ENCODE measurements around the gene ELAPOR1. TPM values are rescaled to one million over a fixed set of nuclear protein-coding genes. Genes with fewer than 3 reads are reported as not detected.
"Not testable (repeated sequence)": the region's sequence is repeated elsewhere in the genome, so short reads cannot be mapped to it uniquely, and the experiment has no call there.

ELAPOR1 gene
- total RNA-seq, 2 experiments from 2014 or later: 1.9 to 2.8 TPM

GRCh38 chr1:109140392-109140791 is 26.5 kb downstream of the ELAPOR1 start:
- Mint-ChIP-seq H3K27ac (no peak overlapping the region), H3K27me3 (ENCODE audit: low read depth) (peaks cover 4% of the 10 kb centered on the region), H3K4me3 (no peak overlapping the region), H3K4me1 (ENCODE audit: low read depth) (no peaks in the 10 kb centered on the region), H3K36me3 (ENCODE audit: low read depth) (no peaks in the 10 kb centered on the region), H3K9me3 (ENCODE audit: insufficient read depth) (no peaks in the 10 kb centered on the region)
- DNase-seq (no peak), ATAC-seq (no peak)
- ChIA-PET POLR2A (interaction anchor here (0.6 kb wide), 1 partner anchor 302 kb away, joined by 3 read pairs; no protein-coding TSS in a partner anchor), CTCF (interaction anchor here (2.1 kb wide), 1 partner anchor 27 kb away, joined by 6 read pairs; a partner anchor contains a TSS)

DNA sequence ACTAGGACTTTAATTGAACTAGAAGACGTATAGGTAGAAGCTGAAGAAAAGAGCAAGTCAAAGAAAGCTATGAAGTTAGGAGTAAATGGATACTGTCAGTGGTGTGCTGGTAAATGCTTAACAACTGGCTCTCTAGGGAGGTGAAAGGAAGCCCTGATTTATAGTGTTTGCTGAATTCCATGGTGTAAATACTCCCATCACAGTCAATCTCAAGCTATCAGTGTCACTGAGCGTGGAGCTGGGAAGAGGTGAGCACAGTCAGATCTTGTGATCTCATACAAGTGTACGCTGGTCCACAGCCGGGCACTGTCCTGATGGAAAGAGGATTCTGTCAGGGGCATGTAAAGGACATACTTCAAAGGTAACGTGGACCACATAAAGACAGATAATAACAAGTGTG is 28.3 kb downstream of the ELAPOR1 start:
- no peak overlapping the region for H3K4me3 Mint-ChIP-seq
- peaks cover 4% of the 10 kb centered on the region for H3K27me3 Mint-ChIP-seq (ENCODE audit: low read depth)
- no peak overlapping the region for H3K27ac Mint-ChIP-seq
- ATAC-seq: no peak
- no peaks in the 10 kb centered on the region for H3K36me3 Mint-ChIP-seq (ENCODE audit: low read depth)
- no peaks in the 10 kb centered on the region for H3K9me3 Mint-ChIP-seq (ENCODE audit: insufficient read depth)
- DNase-seq: no peak
- ChIA-PET POLR2A (no interaction called here), CTCF (no interaction called here)
- no peaks in the 10 kb centered on the region for H3K4me1 Mint-ChIP-seq (ENCODE audit: low read depth)

DNA sequence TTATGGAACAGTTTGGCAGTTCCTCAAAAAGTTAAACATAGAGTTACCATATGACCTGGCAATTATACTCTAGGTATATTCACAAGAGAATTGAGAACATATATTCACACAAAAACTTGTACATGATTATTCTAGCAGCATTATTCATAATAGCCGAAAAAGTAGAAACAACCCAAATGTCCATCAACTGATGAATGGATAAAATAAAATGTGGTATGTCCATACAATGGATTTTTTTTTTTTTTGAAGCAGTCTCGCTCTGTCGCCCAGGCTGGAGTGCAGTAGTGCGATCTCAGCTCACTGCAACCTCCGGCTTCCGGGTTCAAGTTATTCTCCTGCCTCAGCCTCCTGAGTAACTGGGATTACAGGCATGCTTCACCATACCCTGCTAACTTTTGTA is 28.8 kb downstream of the ELAPOR1 start:
- H3K9me3 Mint-ChIP-seq (ENCODE audit: insufficient read depth); H3K36me3 Mint-ChIP-seq (ENCODE audit: low read depth); CTCF ChIA-PET; H3K27me3 Mint-ChIP-seq (ENCODE audit: low read depth); H3K27ac Mint-ChIP-seq; ATAC-seq; H3K4me1 Mint-ChIP-seq (ENCODE audit: low read depth); POLR2A ChIA-PET; DNase-seq; H3K4me3 Mint-ChIP-seq: not testable (repeated sequence)

DNA sequence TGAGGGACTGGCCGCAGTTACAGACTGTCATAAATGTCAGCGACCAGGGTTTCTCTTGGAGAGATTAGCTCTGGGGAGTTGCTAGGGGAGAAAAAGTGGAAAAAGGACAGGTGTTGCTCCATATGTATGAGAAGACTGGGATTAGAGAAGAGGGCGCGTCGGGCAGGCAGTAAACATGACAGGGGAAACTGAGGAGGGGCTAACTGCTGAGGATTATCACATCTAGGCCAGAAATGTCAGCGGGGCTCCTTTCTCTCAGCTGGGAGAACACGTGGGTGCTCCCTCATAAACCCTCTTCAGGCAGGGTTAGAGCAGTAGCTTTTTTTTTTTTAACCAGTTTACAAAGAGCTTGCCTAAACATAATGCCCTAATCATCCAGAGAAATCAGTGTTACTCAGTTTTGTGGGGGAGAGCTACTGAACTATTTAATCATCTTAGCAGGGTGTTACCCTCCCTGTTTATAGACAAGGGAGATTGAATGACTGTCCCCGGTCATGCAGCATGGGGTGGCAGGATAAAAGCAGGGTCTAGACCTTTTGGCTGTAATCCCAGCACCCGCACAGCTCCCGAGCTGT is 35.2 kb downstream of the ELAPOR1 start:
- Mint-ChIP-seq H3K4me1 (ENCODE audit: low read depth) (no peaks in the 10 kb centered on the region), H3K27me3 (ENCODE audit: low read depth) (no peaks in the 10 kb centered on the region), H3K9me3 (ENCODE audit: insufficient read depth) (no peaks in the 10 kb centered on the region), H3K27ac (no peak overlapping the region), H3K36me3 (ENCODE audit: low read depth) (no peaks in the 10 kb centered on the region), H3K4me3 (no peak overlapping the region)
- DNase-seq (no peak), ATAC-seq (no peak)
- ChIA-PET CTCF (no interaction called here), POLR2A (no interaction called here)

DNA sequence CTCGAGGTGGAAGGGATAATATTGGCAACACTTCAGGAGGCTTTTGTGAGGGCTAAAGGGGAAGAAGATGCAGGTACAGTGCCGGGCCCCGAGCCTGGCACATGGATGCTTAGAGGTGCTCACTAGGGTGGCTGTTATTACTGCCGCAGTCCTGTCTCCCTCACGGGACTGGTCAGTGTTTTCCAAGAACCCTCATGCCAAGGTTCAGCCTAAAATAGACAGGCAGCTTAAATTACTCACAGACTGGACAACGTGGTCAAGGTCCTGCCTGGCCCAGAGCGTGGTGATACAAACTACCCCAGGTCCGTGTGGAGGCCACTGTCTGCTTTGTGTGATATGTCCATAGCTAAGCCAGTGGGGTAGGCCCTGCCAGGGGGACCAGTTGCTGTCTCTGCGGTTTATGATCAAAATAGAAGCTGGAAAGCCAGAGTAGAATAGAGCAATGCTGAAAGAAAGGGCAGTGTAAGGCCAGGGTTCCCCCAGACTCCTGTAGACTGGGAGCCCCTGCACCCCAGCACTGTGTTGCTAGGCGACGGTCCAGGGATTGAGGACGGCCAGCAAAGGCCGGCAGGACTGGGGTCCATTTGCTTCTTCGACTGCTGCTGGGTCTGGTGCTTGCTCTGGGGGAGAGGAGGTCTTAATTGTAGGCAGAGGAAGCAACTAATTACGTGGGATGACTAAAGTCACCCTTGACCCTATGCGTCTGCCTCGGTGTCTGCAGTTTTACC is 36.1 kb downstream of the ELAPOR1 start:
- Mint-ChIP-seq H3K4me1 (ENCODE audit: low read depth) (no peaks in the 10 kb centered on the region), H3K9me3 (ENCODE audit: insufficient read depth) (no peaks in the 10 kb centered on the region), H3K36me3 (ENCODE audit: low read depth) (no peaks in the 10 kb centered on the region), H3K4me3 (no peak overlapping the region), H3K27ac (no peak overlapping the region), H3K27me3 (ENCODE audit: low read depth) (no peaks in the 10 kb centered on the region)
- ChIA-PET CTCF (no interaction called here), POLR2A (no interaction called here)
- no peak for DNase-seq
- no peak for ATAC-seq

DNA sequence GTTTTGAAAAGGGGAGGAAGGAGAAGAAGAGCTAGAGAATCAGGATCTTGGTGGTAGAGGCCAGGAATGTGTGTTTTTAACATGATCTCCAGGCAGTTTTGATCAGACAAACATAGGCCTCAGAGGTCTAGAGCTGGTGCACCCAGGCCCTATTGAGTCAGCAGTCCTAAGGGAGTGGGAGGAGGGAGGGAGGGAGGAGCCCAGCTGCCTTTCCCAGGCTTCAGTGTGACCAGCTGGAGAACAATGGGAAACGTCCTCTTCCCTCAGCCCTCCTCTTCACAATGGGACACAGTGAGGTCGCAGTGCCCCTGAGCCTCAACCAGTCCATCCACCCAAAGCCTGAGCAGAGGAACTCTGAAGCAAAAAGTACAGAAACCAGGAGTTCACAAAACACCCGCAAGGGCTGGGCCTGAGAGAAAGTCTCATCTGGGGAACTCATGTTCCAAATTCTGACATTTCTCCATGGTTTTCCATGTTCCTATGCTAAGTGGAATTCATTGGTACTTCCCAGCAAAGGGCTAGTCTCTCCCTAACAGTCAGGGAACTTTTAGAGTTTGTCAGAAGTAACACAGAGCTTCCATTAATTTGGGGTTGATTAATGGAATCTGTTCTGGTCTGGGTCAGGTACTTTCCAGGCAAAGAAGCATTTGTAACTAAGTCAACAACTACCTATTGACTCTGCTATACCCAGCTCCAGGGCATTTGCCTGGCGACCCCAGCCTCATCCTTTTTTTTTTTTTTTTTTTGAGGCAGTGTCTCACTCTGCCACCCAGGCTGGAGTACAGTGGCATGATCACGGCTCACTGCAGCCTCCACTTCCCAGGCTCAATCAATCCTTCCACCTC is 37.5 kb downstream of the ELAPOR1 start:
- CTCF ChIA-PET: interaction anchor here (1.5 kb wide), 1 partner anchor 43 kb away, joined by 4 read pairs; no protein-coding TSS in a partner anchor
- H3K9me3 Mint-ChIP-seq (ENCODE audit: insufficient read depth): no peaks in the 10 kb centered on the region
- POLR2A ChIA-PET: interaction anchor here (0.5 kb wide), 2 partner anchors 23 to 1648 kb away, joined by 3 read pairs; no protein-coding TSS in a partner anchor
- ATAC-seq (no peak), DNase-seq (no peak)
- no peaks in the 10 kb centered on the region for H3K27me3 Mint-ChIP-seq (ENCODE audit: low read depth)
- H3K27ac Mint-ChIP-seq: no peak overlapping the region
- H3K4me3 Mint-ChIP-seq: no peak overlapping the region
- H3K36me3 Mint-ChIP-seq (ENCODE audit: low read depth): no peaks in the 10 kb centered on the region
- no peaks in the 10 kb centered on the region for H3K4me1 Mint-ChIP-seq (ENCODE audit: low read depth)

DNA sequence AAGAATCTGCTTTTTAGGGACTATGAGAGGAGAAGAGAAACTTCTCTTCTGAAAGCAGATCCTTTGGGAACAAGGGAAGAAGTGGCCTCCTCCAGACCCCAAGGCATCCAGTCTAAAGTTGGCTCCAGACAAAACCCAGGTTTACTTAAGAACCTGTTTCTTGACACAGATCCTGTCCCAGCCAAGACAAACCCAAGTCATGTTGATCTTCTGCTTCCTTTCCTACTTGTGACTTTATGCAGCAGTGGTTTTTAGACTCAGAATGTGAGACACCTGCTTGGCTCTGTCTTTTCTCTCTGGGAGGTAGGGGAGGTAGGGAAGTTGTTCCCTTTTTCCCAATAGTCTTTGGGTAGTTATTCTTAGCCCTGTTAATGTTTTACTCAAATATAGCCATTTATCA is 38.3 kb downstream of the ELAPOR1 start:
- no peak for ATAC-seq
- ChIA-PET POLR2A (no interaction called here), CTCF (interaction anchor here (1.5 kb wide), 1 partner anchor 42 kb away, joined by 4 read pairs; no protein-coding TSS in a partner anchor)
- H3K27ac Mint-ChIP-seq: no peak overlapping the region
- no peaks in the 10 kb centered on the region for H3K27me3 Mint-ChIP-seq (ENCODE audit: low read depth)
- no peak for DNase-seq
- H3K36me3 Mint-ChIP-seq (ENCODE audit: low read depth): no peaks in the 10 kb centered on the region
- no peaks in the 10 kb centered on the region for H3K4me1 Mint-ChIP-seq (ENCODE audit: low read depth)
- H3K4me3 Mint-ChIP-seq: no peak overlapping the region
- H3K9me3 Mint-ChIP-seq (ENCODE audit: insufficient read depth): no peaks in the 10 kb centered on the region

- Mint-ChIP-seq H3K36me3 (ENCODE audit: low read depth) (no peaks in the 10 kb centered on the region), H3K27me3 (ENCODE audit: low read depth) (no peaks in the 10 kb centered on the region), H3K4me1 (ENCODE audit: low read depth) (peaks cover 7% of the 10 kb centered on the region), H3K4me3 (no peak overlapping the region), H3K27ac (no peak overlapping the region), H3K9me3 (ENCODE audit: insufficient read depth) (no peaks in the 10 kb centered on the region)
- ATAC-seq (no peak), DNase-seq (no peak)
- POLR2A ChIA-PET: no interaction called here
- CTCF ChIA-PET: interaction anchor here (1.1 kb wide), 1 partner anchor 26 kb away, joined by 3 read pairs; no protein-coding TSS in a partner anchor
These were observed 43.0 kb downstream of the ELAPOR1 start for GRCh38 chr1:109156916-109157385.

DNA sequence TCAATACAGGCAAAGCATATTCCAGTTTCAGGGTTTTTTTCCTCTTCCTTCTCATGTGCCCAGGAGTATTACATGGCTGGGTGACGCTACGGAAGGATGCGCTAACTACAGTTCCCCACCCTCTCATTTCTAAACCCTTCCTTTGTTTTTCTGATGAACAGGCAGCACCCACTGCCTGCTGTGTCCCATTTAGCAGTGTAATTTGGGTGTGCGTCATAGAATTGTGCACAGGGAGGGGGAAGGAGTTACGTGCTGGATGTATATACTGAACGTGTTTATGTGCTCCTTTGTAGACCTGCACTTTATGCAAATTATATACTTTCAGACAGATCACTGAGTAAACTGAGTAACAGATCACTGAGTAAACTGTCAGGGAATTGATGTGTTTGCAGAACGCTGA is 44.5 kb downstream of the ELAPOR1 start:
- H3K4me1 Mint-ChIP-seq (ENCODE audit: low read depth): peaks cover 20% of the 10 kb centered on the region
- DNase-seq: no peak
- ChIA-PET CTCF (no interaction called here), POLR2A (no interaction called here)
- no peak overlapping the region for H3K27ac Mint-ChIP-seq
- no peaks in the 10 kb centered on the region for H3K27me3 Mint-ChIP-seq (ENCODE audit: low read depth)
- H3K4me3 Mint-ChIP-seq: no peak overlapping the region
- no peaks in the 10 kb centered on the region for H3K36me3 Mint-ChIP-seq (ENCODE audit: low read depth)
- H3K9me3 Mint-ChIP-seq (ENCODE audit: insufficient read depth): no peaks in the 10 kb centered on the region
- ATAC-seq: no peak

DNA sequence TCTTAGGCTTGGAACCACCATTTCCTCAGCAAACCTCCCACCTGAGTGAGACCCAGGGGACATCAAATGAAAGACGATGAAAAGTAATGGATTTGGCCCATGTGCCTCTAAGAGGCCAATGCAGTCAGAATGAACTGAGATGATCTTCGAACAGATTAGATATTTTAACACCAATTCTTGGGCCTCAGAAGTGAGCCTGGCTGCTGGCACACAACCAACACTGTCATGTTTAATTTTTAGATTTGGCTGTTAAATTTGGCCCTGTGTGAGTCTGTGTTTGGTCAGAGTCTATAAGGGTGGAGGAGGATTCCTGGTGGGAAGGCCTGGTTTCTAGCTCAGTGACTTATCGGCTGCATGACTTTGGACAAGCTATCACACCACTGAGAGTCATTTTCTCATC is 45.4 kb downstream of the ELAPOR1 start:
- ATAC-seq (no peak), DNase-seq (no peak)
- Mint-ChIP-seq H3K27ac (no peak overlapping the region), H3K9me3 (ENCODE audit: insufficient read depth) (no peaks in the 10 kb centered on the region), H3K27me3 (ENCODE audit: low read depth) (no peaks in the 10 kb centered on the region), H3K36me3 (ENCODE audit: low read depth) (no peaks in the 10 kb centered on the region), H3K4me3 (no peak overlapping the region), H3K4me1 (ENCODE audit: low read depth) (peaks cover 24% of the 10 kb centered on the region)
- ChIA-PET CTCF (interaction anchor here (1.9 kb wide), 1 partner anchor 47 kb away, joined by 7 read pairs; a partner anchor contains a TSS), POLR2A (no interaction called here)

DNA sequence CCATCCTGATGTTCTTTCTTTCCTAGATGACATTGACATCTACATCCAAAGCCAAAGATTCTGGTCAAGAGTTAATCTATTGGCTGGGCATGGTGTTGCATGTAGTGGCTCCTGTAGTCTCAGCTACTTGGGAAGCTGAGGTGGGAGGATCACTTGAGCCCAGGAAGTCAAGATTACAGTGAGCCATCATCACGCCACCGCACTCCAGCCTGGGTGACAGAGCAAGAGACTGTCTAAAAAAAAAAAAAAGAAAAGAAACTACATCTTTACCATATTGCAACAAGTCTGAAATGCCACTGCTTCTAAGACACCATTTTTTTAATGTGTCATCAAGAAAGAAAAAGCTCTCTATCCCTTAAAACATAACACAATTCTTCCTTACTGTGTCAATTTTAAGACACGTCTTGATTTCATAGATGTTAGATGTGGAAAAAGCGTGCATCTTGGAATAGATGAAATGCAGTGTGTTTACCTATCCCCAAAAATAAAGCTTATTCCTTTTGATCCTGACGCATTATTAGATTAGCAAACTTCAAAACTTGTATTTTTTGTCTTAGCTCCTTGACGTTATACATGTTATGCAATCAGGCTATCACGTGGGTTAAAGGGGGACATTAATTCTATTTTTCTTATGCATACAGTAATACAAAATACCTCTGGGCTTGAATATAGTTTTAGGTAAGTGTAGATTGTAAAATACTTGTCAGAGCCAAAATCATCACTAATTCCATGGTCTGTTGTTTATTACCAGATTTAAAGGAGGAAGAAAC is 46.3 kb downstream of the ELAPOR1 start:
- DNase-seq: no peak
- ChIA-PET POLR2A (no interaction called here), CTCF (interaction anchor here (1.0 to 1.9 kb wide), 2 partner anchors 48 to 373 kb away, joined by 3 to 7 read pairs; a partner anchor contains a TSS)
- Mint-ChIP-seq H3K36me3 (ENCODE audit: low read depth) (no peaks in the 10 kb centered on the region), H3K4me1 (ENCODE audit: low read depth) (peaks cover 24% of the 10 kb centered on the region), H3K4me3 (no peak overlapping the region), H3K9me3 (ENCODE audit: insufficient read depth) (no peaks in the 10 kb centered on the region), H3K27ac (no peak overlapping the region), H3K27me3 (ENCODE audit: low read depth) (no peaks in the 10 kb centered on the region)
- ATAC-seq: no peak

Data from activated CD8-positive, alpha-beta T cell treated with anti-CD3 and anti-CD28 coated beads, Interleukin-2, amount 10 ng/mL, durations not matched to agents 7 days and 5 days (primary cell).